Muscle of arm (tissue), 12 donors: ENCODE results near the gene TAB3. TPM values are rescaled to one million over a fixed set of nuclear protein-coding genes. Genes with fewer than 3 reads are reported as not detected.
A peak's percentile ranks its signal among the peaks of the same experiment; 100 is the strongest.

ENCODE experiments used
- DNase-seq: peaks from one replicate; pipeline ENCODE4 v3.0.0-alpha.2; 2013
- polyA plus RNA-seq, 12 donors: library from polyadenylated mRNA; unstranded; fragments of 120-200 nt; gene quantifications; one replicate each; pipeline ENCODE4 v1.2.1, GENCODE V29; 2013; ENCODE audit not compliant: insufficient read length in 12 of 12

TAB3 gene
- polyA plus RNA-seq, 12 donors = 11.0 to 24.5 (median 13.8) TPM; not detected in 1

GRCh38 chrX:30887721-30888120 is 1.3 kb downstream of the TAB3 start:
- DNase-seq = no peak

GRCh38 chrX:30887288-30887687 is 1.8 kb downstream of the TAB3 start:
- no peak for DNase-seq

GRCh38 chrX:30885136-30885535 is 3.9 kb downstream of the TAB3 start:
- DNase-seq = no peak

- no peak for DNase-seq
These were observed 5.9 kb downstream of the TAB3 start for GRCh38 chrX:30883138-30883537.

GRCh38 chrX:30881797-30882196 is 7.3 kb downstream of the TAB3 start:
- no peak for DNase-seq

GRCh38 chrX:30881390-30881789 is 7.7 kb downstream of the TAB3 start:
- DNase-seq = no peak

GRCh38 chrX:30880058-30880457 is 9.0 kb downstream of the TAB3 start:
- no peak for DNase-seq

- no peak for DNase-seq
These were observed 12.7 kb downstream of the TAB3 start for GRCh38 chrX:30876367-30876766.

- no peak for DNase-seq
These were observed 13.1 kb downstream of the TAB3 start for GRCh38 chrX:30875957-30876356.

- no peak for DNase-seq
These were observed 14.2 kb downstream of the TAB3 start for GRCh38 chrX:30874851-30875250.

- DNase-seq = no peak
These were observed 18.5 kb downstream of the TAB3 start for GRCh38 chrX:30870572-30870971.

- no peak for DNase-seq
These were observed 23.4 kb downstream of the TAB3 start for GRCh38 chrX:30865612-30866011.

- no peak for DNase-seq
These were observed 24.0 kb downstream of the TAB3 start for GRCh38 chrX:30865015-30865414.

- peak; percentile 4 for DNase-seq
These were observed 24.7 kb downstream of the TAB3 start for GRCh38 chrX:30864383-30864785.

GRCh38 chrX:30863974-30864373 is 25.1 kb downstream of the TAB3 start:
- DNase-seq = no peak

GRCh38 chrX:30858098-30858497 is 31.0 kb downstream of the TAB3 start:
- no peak for DNase-seq

GRCh38 chrX:30851449-30851848 is 37.6 kb downstream of the TAB3 start:
- DNase-seq = no peak

GRCh38 chrX:30835373-30835772 is 53.7 kb downstream of the TAB3 start:
- no peak for DNase-seq

GRCh38 chrX:30833896-30834295 is 55.2 kb downstream of the TAB3 start:
- DNase-seq = no peak

- DNase-seq = no peak
These were observed 58.0 kb downstream of the TAB3 start for GRCh38 chrX:30831082-30831481.

- peak; percentile 30 for DNase-seq
These were observed 58.6 kb downstream of the TAB3 start for GRCh38 chrX:30830326-30830943.

GRCh38 chrX:30824275-30824674 is 64.8 kb downstream of the TAB3 start:
- no peak for DNase-seq

GRCh38 chrX:30822764-30823163 is 66.3 kb downstream of the TAB3 start:
- DNase-seq = peak; percentile 59

GRCh38 chrX:30822068-30822681 is 66.9 kb downstream of the TAB3 start:
- DNase-seq = no peak
